ENCODE results near the gene SLC47A1. TPM values are rescaled to one million over a fixed set of nuclear protein-coding genes. Genes with fewer than 3 reads are reported as not detected.

The SLC47A1 gene
- total RNA-seq, 2 donors from 2014 or later = 4.1 to 17.0 TPM

- no peak for ATAC-seq (ENCODE audit: insufficient number of reproducible peaks, low FRiP score, low read depth)
- no peak for TF ChIP-seq CTCF (IDR thresholded peaks at IDR 0.05)
- H3K27me3 ChIP-seq (replicated peaks; ENCODE audit: insufficient read depth) = no peaks in the 10 kb centered on the region
- no peak overlapping the region for H3K27ac ChIP-seq
- no peak for DNase-seq (ENCODE audit: low spot score)
- peaks cover 0 to 13% of the 10 kb centered on the region in 2 donors for H3K4me1 ChIP-seq (ENCODE audit: control insufficient read depth in 1 of 2, low read depth in 2 of 2)
- no peaks in the 10 kb centered on the region for H3K36me3 ChIP-seq
- no peak overlapping the region for H3K4me3 ChIP-seq
- H3K9me3 ChIP-seq = no peaks in the 10 kb centered on the region
These were observed 6.2 kb downstream of the SLC47A1 start for GRCh38 chr17:19539841-19540311.

- DNase-seq (ENCODE audit: low spot score) (no peak), ATAC-seq (ENCODE audit: insufficient number of reproducible peaks, low FRiP score, low read depth) (no peak)
- no peak for TF ChIP-seq CTCF (IDR thresholded peaks at IDR 0.05)
- no peak overlapping the region for H3K27ac ChIP-seq
- no peaks in the 10 kb centered on the region for H3K9me3 ChIP-seq
- H3K27me3 ChIP-seq (replicated peaks; ENCODE audit: insufficient read depth) = no peaks in the 10 kb centered on the region
- H3K36me3 ChIP-seq = no peaks in the 10 kb centered on the region
- H3K4me1 ChIP-seq (ENCODE audit: control insufficient read depth in 1 of 2, low read depth in 2 of 2) = peaks cover 0 to 10% of the 10 kb centered on the region in 2 donors
- H3K4me3 ChIP-seq = no peak overlapping the region
These were observed 7.2 kb downstream of the SLC47A1 start for GRCh38 chr17:19540706-19541370.

- DNase-seq (ENCODE audit: low spot score) (no peak), ATAC-seq (ENCODE audit: insufficient number of reproducible peaks, low FRiP score, low read depth) (no peak)
- no peak for TF ChIP-seq CTCF (IDR thresholded peaks at IDR 0.05)
- no peak overlapping the region for H3K27ac ChIP-seq
- H3K4me1 ChIP-seq (ENCODE audit: control insufficient read depth in 1 of 2, low read depth in 2 of 2) = peaks cover 0 to 14% of the 10 kb centered on the region in 2 donors
- no peaks in the 10 kb centered on the region for H3K36me3 ChIP-seq
- no peaks in the 10 kb centered on the region for H3K9me3 ChIP-seq
- no peak overlapping the region for H3K4me3 ChIP-seq
- H3K27me3 ChIP-seq (replicated peaks; ENCODE audit: insufficient read depth) = no peaks in the 10 kb centered on the region
These were observed 7.8 kb downstream of the SLC47A1 start for GRCh38 chr17:19541445-19541844.

GRCh38 chr17:19542247-19542646, 8.6 kb downstream of the SLC47A1 start:
- Histone ChIP-seq H3K36me3 (no peaks in the 10 kb centered on the region), H3K4me3 (no peak overlapping the region), H3K27me3 (replicated peaks; ENCODE audit: insufficient read depth) (no peaks in the 10 kb centered on the region), H3K9me3 (no peaks in the 10 kb centered on the region), H3K27ac (no peak overlapping the region), H3K4me1 (ENCODE audit: control insufficient read depth in 1 of 2, low read depth in 2 of 2) (peaks cover 0 to 22% of the 10 kb centered on the region in 2 donors)
- TF ChIP-seq CTCF (IDR thresholded peaks at IDR 0.05) = no peak
- no peak for DNase-seq (ENCODE audit: low spot score)
- ATAC-seq (ENCODE audit: insufficient number of reproducible peaks, low FRiP score, low read depth) = no peak

GRCh38 chr17:19544366-19544765, 10.7 kb downstream of the SLC47A1 start:
- no peak for ATAC-seq (ENCODE audit: insufficient number of reproducible peaks, low FRiP score, low read depth)
- Histone ChIP-seq H3K27me3 (replicated peaks; ENCODE audit: insufficient read depth) (no peaks in the 10 kb centered on the region), H3K36me3 (no peaks in the 10 kb centered on the region)

More at GRCh38 chr17:19544366-19544765, 10.7 kb downstream of the SLC47A1 start:
- no peak overlapping the region for H3K4me3 ChIP-seq
- no peaks in the 10 kb centered on the region for H3K9me3 ChIP-seq
- peaks cover 0 to 12% of the 10 kb centered on the region in 2 donors for H3K4me1 ChIP-seq (ENCODE audit: control insufficient read depth in 1 of 2, low read depth in 2 of 2)
- no peak for TF ChIP-seq CTCF (IDR thresholded peaks at IDR 0.05)
- DNase-seq (ENCODE audit: low spot score) = no peak
- no peak overlapping the region for H3K27ac ChIP-seq

All from thoracic aorta (tissue), 2 donors.